Right renal cortex interstitium (tissue), 3 donors: ENCODE data around the gene EIF1AX. TPM values are rescaled to one million over a fixed set of nuclear protein-coding genes. Genes with fewer than 3 reads are reported as not detected.
"Not testable (repeated sequence)": the region's sequence is repeated elsewhere in the genome, so short reads cannot be mapped to it uniquely, and the experiment has no call there.

Experiments
- DNase-seq, 3 donors: peaks; one replicate each; pipeline ENCODE4 v3.0.0-alpha.2; 2013; ENCODE audit warnings: low read depth in 3 of 3, low spot score in 2 of 3
- polyA plus RNA-seq, 3 donors: library from polyadenylated mRNA; unstranded; fragments of 120-200 nt; gene quantifications; one replicate each; pipeline ENCODE4 v1.2.1, GENCODE V29; 2013; ENCODE audit not compliant: insufficient read length in 3 of 3

EIF1AX gene
- polyA plus RNA-seq, 3 donors = 92.6 to 107 (median 102) TPM

DNA sequence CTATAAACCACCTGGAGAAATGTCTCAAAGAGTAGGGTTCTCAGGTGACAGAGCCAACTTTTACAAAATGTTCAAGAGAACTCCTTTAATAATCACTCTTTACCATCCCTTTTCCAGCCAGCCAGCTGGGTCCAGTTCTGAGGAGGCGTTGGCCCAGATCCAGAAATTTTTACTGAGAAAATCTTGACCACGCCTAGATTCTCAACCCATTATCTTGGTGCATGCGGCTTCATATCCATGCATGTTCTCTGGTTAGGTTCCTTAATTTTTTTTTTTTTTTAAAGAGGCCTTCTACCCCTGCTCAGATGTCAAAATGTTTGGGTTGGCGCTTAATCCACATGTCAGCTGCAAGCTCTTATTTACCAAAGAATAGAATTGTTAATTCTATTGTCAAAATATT lies 13.0 kb downstream of the EIF1AX start:
- DNase-seq = no peak

DNA sequence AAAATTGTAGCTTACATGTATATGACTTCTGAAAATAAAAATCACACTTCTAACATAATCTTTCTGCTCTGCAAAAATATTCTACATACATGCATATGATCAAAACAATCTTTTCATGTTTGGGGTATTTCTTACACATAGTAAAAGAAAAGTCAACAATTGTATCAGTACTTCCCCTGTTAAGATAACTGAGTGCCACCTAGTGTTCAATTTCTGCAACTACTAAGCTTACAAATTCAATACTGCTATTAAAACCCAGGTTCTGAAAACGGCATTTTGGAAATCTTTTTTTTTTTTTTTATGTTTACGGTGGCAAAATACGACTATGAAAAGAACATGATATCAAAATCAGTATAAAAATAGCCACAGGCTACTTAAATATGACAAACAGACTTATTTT lies 14.2 kb downstream of the EIF1AX start:
- not testable (repeated sequence) for DNase-seq

DNA sequence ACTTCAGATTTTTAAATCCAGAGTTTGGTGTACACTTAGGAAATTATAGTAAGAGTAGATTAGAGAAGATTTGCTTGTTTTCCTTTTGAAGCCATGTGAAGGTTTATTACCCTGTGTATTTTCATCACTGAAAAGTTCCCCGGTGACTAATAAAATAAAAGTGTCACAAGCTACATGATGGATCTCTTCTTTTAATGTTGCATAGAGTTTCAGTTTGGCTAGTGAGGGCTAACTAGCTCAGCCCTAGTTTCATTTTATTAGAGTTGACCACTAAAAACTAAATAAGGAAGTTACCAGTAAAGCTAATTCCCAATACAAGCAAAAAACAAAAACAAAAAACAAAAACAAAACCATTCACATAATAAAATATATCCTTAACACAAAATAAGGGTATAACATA lies 14.8 kb downstream of the EIF1AX start:
- not testable (repeated sequence) for DNase-seq

DNA sequence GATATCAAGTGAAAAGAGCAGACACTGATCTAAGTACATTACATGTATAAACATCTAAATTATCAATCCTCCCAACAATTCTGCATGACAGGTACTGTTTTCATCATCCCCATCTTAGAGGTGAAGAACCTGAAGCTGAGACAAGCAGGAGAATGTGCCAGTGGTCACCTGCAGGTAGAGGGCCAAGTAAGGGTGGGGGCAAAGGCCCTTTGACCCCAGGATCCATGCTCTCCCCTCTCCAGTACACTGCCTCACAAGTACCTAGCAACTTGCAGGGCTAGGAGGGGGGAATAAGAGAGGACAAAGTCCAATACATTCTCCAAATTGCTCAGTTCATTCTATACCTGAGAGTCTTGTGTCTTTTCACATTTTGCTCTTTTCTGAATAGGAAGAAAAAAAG lies 16.7 kb downstream of the EIF1AX start:
- no peak for DNase-seq

DNA sequence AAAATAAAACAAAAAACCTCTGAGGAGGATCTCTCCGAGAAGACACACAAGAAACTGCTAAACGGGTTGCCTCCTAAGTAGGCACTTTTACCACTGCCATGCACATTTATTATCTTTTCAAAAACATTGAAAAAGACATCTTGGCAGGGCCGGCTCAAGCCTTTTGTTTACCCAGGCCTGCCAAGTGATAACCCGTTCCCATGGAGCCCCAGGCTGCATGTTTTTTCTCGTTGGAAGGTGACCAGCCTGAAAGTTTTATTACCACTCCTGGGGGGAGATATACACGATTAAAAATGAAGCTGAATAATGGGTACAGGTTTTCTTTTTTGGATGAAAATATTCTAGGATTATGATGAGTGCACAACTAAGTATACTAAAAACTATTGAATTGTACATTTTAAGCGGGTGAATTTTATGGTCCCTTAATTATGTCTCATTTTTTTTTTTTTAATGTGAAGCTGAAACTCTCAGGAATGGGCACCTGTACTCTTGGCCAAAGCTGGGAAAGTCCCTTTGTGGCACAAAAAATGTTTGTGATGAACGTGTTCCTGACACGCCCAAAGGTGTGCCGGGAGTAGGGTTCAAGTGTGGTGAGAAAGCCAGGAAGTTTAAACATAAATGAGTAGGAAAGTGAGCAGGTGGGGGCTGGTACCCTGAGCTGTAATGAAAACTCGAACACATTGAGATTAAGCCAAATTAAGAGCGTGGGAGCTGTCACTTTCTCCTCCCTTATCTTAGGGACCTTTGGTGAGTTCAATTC lies 23.4 kb downstream of the EIF1AX start:
- DNase-seq = no peak

DNA sequence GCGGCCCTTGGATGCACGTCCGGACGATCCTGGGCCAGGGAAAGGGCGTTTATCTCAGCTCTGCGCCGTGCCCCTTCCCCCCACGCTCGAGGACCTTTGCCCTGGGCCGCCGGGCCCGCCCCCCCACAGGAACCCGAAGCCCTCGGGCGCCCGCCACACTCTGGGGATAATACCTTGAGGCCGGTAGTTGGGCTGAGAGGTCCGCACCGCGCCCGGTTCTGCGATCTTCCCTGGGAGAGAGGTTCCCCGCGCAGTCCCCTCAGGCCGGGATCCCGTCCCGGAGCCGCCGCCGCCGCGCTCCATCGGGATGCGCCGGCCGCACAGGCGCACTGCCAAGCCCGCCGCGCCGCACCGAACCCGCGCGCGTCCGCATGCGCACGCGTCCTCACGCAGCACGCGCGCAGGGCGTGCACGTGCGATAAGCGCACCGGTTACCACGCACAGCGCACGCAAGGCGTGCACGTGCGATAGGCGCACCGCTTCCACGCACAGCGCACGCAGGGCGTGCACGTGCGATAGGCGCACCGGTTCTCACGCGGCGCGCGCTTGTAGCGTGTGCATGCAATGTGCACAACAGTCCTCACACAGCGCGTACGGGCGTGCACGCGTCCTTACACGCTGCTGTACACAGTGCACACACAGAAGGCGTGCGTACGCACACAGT lies 24.9 kb downstream of the EIF1AX start, which contains the start of gene MAP7D2:
TSS of gene MAP7D2 (minus strand) at position 331 of the 664 bp plus-strand sequence. CDS start at position 303, 28 bp downstream.
- no peak for DNase-seq

DNA sequence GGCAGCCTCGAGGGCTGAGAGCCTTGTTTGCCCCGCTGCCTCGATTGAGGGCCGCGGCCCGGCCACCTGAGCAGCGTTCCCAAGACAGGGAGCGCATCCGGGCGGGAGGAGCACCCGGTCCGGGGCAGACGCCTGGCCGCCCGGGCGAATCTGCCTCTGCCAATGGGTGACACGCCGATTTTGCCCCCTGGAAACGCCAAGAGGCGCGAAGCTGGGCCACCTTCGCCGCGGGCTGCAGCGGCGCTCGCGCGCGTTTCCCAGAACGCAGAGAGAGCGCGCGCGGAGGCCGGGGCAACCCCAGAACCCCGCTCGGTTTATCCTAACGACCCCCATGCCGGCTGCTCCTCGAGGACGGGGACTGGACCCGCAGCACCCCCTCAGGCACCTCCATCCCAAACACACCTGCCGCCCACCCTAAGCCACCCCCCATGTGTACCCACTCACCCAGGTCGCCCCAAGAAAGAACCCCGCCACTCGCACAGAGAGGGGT lies 25.5 kb downstream of the EIF1AX start:
- DNase-seq = no peak

DNA sequence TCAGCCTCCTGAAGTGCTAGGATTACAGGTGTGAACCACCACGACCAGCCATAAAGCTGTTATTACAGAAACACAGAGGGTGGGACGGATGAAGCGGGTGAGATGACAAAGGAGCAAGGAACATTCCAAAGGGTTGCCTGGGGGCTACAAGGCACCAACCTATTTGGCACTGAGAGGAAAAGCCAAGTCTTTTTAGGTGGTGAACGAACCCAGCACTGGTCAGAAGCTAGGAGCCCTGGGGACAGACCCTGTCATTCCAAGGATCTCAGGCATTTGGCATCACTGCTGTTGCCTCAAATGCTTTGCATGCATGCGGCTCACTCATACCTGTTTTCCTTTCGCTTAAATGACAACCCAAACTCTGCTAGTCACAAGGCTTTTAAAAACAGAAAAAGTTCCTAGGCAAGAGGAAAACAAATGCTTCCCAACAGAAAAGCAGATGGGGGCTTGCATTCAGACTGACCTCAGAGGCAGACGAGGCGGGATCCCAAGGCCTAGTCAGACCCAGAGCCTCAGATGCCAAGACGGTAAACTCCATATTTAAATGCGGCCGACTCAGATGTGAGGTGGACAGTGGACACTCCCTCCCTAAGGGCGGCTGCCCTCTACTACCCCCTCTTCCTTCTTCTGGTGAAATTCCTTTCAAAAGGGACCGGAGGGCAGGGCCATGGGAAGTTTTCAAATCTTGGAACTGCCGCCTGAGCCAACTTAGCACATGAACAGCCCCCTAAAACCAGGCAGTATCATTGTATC lies 29.4 kb downstream of the EIF1AX start:
- DNase-seq = no peak

DNA sequence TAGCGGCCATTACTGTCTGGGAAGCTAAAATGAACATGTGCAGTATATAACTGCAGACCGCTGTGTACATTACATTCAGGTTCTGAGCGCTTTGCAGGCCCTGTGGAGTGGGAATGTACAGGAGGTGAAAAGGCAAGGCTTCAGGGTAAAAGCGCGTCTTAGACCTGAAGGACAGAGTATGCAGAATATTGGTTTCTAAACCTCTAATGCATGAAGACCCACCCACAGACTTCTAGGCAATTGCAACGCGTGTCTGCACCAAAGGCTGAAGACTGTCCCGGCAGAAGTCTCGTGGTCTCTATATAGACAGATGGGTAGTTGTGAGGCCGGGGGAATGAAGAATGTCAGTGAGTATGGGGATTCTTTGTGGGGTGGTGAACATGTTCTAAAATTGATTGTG lies 30.4 kb downstream of the EIF1AX start:
- no peak for DNase-seq

DNA sequence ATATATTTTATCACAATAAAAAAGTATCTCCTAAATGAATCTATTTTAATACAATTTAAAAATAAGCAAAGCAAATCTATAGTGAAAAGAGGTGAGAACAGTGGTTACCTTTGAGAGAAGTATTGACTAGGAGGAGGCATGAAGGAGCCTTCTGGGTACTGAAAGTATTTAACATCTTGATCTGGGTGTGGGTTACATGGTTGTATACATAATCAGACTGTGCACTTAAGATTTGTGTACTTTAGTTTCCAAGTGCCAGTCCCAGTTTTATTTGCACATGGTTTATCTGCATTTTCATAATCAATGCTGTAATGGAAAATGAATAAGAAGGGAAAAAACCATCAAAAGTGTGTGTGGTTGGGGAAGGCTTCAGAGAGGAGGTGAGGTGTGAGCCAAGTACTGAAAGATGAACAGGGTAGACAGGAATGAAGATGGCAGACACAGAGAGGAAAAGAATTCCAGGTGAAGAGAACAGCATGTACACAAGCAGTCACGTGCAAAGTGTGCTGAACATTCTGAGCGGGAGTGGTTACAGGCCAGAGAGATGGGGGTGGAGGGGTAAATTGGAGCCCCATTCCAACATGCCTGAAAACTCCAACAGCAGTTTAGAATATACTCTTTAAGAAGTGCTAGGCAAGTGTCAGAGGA lies 39.6 kb downstream of the EIF1AX start:
- no peak for DNase-seq

DNA sequence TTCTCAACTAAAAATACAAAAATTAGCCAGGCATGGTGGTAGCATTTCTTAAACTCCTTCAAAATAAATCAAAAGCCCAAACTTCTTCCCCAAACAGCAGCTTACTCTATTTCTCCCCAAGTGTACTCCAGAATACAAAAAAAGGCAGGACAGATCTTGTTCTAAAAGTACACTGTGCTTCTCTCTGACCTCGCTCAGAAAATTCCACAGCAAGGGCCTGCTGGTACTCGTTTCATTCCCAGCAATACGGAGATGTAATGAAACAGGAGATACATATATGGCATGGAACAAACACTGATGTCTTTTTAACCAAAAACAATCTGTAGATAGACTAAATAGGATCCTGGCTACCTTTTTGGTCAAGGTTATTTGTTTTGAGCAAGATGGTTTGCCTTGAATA lies 50.1 kb downstream of the EIF1AX start:
- DNase-seq = no peak

DNA sequence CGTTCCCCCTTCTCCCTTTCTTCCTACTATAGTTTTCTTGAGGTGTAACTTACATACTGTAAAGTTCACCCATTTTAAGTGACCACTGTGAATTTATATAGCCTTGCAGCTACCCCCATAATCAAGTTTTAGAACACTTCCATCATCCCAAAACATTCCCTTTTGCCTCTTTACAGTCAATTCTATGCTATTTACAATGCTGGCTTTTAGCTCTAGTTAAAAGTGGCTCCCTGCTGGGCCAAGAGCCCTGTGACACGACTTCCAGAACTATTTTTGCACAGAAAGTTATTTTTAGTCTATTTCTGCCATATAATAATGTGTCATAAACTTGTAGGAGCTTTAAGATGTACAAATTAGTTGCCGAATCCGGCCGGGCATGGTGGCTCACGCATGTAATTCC lies 51.8 kb downstream of the EIF1AX start:
- no peak for DNase-seq

DNA sequence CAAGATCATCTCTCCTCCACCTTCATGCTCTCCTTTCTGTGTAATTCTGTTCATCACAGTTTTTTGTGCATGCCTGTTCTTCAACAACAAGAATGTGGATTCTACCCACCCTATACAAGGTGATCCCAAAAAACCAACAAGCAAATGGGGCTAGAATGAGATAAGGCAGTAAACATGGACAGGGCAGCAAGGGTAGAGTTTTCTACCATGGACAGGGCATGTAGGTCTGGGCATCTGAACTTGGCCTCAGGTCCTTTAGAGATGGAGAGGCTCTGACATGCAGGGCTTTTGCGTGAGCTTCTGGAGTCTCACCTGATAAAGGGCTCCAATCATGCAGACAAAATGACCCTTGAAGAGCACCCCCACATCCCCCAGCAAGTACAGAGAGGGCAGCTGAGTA lies 61.4 kb downstream of the EIF1AX start:
- no peak for DNase-seq

Other genes starting within 250 kb of the EIF1AX start
- gene BCLAF3, start 150.8 kb downstream of the EIF1AX start, polyA plus RNA-seq = 10 to 100 TPM; 10.7 to 14.1 (median 12.4) TPM
- 1 to 10 TPM; 2.7 to 3.5 (median 3.1) TPM for gene MAP7D2, start 24.9 kb downstream of the EIF1AX start, polyA plus RNA-seq
- 10 to 100 TPM; 34.3 to 36.7 (median 34.7) TPM for gene RPS6KA3, start 125.1 kb upstream of the EIF1AX start, polyA plus RNA-seq